SK-N-SH treated with all-trans-retinoic acid at 6 μM for 48 hours (cell line): ENCODE measurements around the gene SEMA4D.

ENCODE experiments used
- ATAC-seq: fragments of 200-7000 bp; cut with Tn5 transposase; 3 replicates; pipeline ENCODE4 v1.9.1; 2020; ENCODE audit warnings: mild to moderate bottlenecking, moderate library complexity
- ARNTL ChIP-seq: fragments of 450-650 bp; formaldehyde crosslinking; IDR thresholded peaks from 2 replicates; pipeline ENCODE4 v1.5.0; 2020; ENCODE audit warnings: low read depth, mild to moderate bottlenecking, moderate library complexity, borderline replicate concordance
- BACH2 ChIP-seq: fragments of 250-450 bp; sonication (Bioruptor Pico); IDR thresholded peaks from 2 replicates; pipeline ENCODE4 v1.9.0; 2021; ENCODE audit warnings: mild to moderate bottlenecking, borderline replicate concordance
- CSDC2 ChIP-seq: fragments of 250-450 bp; sonication (Bioruptor Pico); IDR thresholded peaks from 2 replicates; pipeline ENCODE4 v1.5.0; 2020; ENCODE audit warnings: mild to moderate bottlenecking, moderate library complexity
- GLIS3 ChIP-seq: fragments of 250-450 bp; sonication (Bioruptor Pico); IDR thresholded peaks from 2 replicates; pipeline ENCODE4 v1.5.0; 2020; ENCODE audit warnings: mild to moderate bottlenecking, moderate library complexity
- ISL1 ChIP-seq: fragments of 250-450 bp; sonication (Bioruptor Pico); IDR thresholded peaks from 2 replicates; pipeline ENCODE4 v2.1.2; 2022; ENCODE audit warnings: mild to moderate bottlenecking, moderate library complexity
- OSR1 ChIP-seq: fragments of 250-450 bp; sonication (Bioruptor Pico); IDR thresholded peaks from 2 replicates; pipeline ENCODE4 v1.8.0; 2022; ENCODE audit warnings: moderate library complexity, mild to moderate bottlenecking, inconsistent platforms
- RARB ChIP-seq: fragments of 250-450 bp; sonication (Bioruptor Pico); IDR thresholded peaks from 2 replicates; pipeline ENCODE4 v1.8.0; 2021; ENCODE audit warnings: mild to moderate bottlenecking, moderate library complexity
- TCF4 ChIP-seq: fragments of 250-450 bp; sonication (Bioruptor Pico); IDR thresholded peaks from 2 replicates; pipeline ENCODE4 v1.8.0; 2021; ENCODE audit warnings: mild to moderate bottlenecking, moderate library complexity, borderline replicate concordance
- ZC3H10 ChIP-seq: fragments of 250-450 bp; sonication (Bioruptor Pico); IDR thresholded peaks from 2 replicates; pipeline ENCODE4 v1.5.1; 2021; ENCODE audit warnings: mild to moderate bottlenecking, moderate library complexity
- ZFP3 ChIP-seq: fragments of 250-450 bp; sonication (Bioruptor Pico); IDR thresholded peaks from 2 replicates; pipeline ENCODE4 v1.5.0; 2020; ENCODE audit warnings: mild to moderate bottlenecking, moderate library complexity
- ZFP30 ChIP-seq: fragments of 450-650 bp; formaldehyde crosslinking; IDR thresholded peaks from 2 replicates; pipeline ENCODE4 v1.5.0; 2022; ENCODE audit warnings: mild to moderate bottlenecking, moderate library complexity
- ZNF565 ChIP-seq: fragments of 450-650 bp; formaldehyde crosslinking; conservative IDR thresholded peaks from 2 replicates; pipeline ENCODE4 v1.5.0; 2020; ENCODE audit warnings: low read depth, mild to moderate bottlenecking, moderate library complexity
- ZNF70 ChIP-seq: fragments of 450-650 bp; formaldehyde crosslinking; IDR thresholded peaks from 2 replicates; pipeline ENCODE4 v1.5.0; 2020; ENCODE audit warnings: mild to moderate bottlenecking, moderate library complexity
- ZNF8 ChIP-seq: fragments of 450-650 bp; formaldehyde crosslinking; IDR thresholded peaks from 2 replicates; pipeline ENCODE4 v1.5.0; 2020; ENCODE audit warnings: mild to moderate bottlenecking, moderate library complexity
- TF ChIP-seq, protein P1 (sequence below): fragments of 250-450 bp; sonication (Bioruptor Pico); IDR thresholded peaks from 2 replicates; pipeline ENCODE4 v1.8.0; 2021; ENCODE audit warnings: low read depth, mild to moderate bottlenecking, moderate library complexity, borderline replicate concordance
- TF ChIP-seq, protein P2 (sequence below): fragments of 250-450 bp; sonication (Bioruptor Pico); IDR thresholded peaks from 2 replicates; pipeline ENCODE4 v1.5.1; 2021; ENCODE audit warnings: mild to moderate bottlenecking, moderate library complexity
- TF ChIP-seq, protein P3 (sequence below): fragments of 250-450 bp; sonication (Bioruptor Pico); IDR thresholded peaks from 2 replicates; pipeline ENCODE4 v1.8.0; 2020; ENCODE audit warnings: mild to moderate bottlenecking, moderate library complexity, borderline replicate concordance
- TF ChIP-seq, protein P4 (sequence below): fragments of 250-450 bp; sonication (Bioruptor Pico); IDR thresholded peaks from 2 replicates; pipeline ENCODE4 v1.5.0; 2020; ENCODE audit warnings: mild to moderate bottlenecking, moderate library complexity
- TF ChIP-seq, protein P5 (sequence below): fragments of 250-450 bp; sonication (Bioruptor Pico); IDR thresholded peaks from 2 replicates; pipeline ENCODE4 v1.5.1; 2020; ENCODE audit warnings: low read depth, mild to moderate bottlenecking, moderate library complexity

Gene SEMA4D

DNA sequence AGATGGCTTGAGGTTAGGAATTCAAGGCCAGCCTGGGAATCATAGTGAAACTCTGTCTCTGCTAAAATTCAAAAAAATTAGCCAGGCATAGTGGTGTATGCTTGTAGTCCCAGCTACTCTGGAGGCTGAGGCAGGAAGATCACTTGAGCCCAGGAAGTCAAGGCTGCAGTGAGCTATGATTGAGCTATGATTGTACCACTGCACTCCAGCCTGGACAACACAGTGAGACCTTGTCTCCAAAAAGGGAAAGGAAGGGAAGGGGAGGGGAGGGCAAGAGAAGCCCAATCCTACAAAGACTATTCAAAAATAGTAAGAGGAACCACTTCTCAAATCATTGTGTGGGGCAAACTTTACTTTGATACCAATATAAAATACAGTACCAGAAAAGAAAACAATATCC, 11.2 kb downstream of the SEMA4D start:
- TF ChIP-seq GLIS3 (CRISPR knock-in tag) (no peak), ZNF8 (CRISPR knock-in tag) (no peak), CSDC2 (CRISPR knock-in tag) (no peak), ZC3H10 (CRISPR knock-in tag) (no peak), RARB (no peak), ZFP30 (CRISPR knock-in tag) (no peak), ZNF565 (CRISPR knock-in tag) (no peak), ZNF70 (CRISPR knock-in tag) (no peak), ZFP3 (CRISPR knock-in tag) (no peak), OSR1 (no peak), TCF4 (CRISPR knock-in tag) (no peak), BACH2 (CRISPR knock-in tag) (no peak)
- TF ChIP-seq, protein P1, sequence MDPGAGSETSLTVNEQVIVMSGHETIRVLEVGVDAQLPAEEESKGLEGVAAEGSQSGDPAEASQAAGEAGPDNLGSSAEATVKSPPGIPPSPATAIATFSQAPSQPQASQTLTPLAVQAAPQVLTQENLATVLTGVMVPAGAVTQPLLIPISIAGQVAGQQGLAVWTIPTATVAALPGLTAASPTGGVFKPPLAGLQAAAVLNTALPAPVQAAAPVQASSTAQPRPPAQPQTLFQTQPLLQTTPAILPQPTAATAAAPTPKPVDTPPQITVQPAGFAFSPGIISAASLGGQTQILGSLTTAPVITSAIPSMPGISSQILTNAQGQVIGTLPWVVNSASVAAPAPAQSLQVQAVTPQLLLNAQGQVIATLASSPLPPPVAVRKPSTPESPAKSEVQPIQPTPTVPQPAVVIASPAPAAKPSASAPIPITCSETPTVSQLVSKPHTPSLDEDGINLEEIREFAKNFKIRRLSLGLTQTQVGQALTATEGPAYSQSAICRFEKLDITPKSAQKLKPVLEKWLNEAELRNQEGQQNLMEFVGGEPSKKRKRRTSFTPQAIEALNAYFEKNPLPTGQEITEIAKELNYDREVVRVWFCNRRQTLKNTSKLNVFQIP (CRISPR knock-in tag), result no peak
- TF ChIP-seq, protein P2, sequence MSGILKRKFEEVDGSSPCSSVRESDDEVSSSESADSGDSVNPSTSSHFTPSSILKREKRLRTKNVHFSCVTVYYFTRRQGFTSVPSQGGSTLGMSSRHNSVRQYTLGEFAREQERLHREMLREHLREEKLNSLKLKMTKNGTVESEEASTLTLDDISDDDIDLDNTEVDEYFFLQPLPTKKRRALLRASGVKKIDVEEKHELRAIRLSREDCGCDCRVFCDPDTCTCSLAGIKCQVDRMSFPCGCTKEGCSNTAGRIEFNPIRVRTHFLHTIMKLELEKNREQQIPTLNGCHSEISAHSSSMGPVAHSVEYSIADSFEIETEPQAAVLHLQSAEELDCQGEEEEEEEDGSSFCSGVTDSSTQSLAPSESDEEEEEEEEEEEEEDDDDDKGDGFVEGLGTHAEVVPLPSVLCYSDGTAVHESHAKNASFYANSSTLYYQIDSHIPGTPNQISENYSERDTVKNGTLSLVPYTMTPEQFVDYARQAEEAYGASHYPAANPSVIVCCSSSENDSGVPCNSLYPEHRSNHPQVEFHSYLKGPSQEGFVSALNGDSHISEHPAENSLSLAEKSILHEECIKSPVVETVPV (CRISPR knock-in tag), result no peak
- no peak for ATAC-seq

DNA sequence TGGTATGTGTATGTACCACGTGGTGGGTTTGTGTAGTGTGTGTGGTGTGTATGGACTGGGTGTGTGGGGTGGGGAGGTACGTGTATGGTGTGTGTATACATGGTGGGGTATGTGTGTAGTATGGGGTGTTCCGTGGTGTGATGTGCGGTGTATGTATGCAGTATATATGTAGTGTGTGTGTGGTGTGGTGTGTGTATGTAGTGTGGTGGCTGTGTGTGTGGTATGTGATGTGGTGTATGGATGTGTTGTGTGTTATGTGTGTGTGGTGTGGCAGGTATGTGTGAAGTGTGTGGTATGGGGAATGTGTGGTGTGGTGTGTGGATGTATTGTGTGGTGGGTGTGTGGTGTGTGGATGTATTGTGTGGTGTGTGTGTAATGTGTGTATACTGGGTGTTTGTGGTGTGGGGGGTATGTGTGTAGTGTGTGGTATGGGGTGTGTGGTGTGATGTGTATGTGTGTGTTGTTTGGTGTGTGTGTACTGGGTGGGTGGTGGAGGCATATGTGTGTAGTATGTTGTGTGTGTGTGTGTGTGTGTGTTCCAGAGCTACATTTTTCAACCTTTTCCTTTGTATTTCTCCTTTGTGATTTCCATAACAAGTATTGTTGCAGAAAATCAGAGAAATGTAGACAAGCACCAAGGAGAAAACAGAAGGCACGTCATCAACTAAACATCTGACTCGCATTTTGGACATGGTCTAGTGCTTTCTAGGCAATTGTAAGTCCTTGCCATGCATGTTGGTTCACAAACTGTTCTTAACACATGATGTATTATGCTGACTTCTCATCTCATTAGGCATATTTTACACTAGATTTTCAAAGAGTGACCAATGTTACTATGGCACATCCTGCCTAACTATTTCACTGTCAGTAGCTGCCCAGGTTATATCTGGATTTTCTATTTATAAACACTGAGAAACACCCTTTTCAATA, 13.2 kb downstream of the SEMA4D start:
- TF ChIP-seq GLIS3 (CRISPR knock-in tag), result no peak
- TF ChIP-seq ISL1 (CRISPR knock-in tag), result no peak
- TF ChIP-seq, protein P3, sequence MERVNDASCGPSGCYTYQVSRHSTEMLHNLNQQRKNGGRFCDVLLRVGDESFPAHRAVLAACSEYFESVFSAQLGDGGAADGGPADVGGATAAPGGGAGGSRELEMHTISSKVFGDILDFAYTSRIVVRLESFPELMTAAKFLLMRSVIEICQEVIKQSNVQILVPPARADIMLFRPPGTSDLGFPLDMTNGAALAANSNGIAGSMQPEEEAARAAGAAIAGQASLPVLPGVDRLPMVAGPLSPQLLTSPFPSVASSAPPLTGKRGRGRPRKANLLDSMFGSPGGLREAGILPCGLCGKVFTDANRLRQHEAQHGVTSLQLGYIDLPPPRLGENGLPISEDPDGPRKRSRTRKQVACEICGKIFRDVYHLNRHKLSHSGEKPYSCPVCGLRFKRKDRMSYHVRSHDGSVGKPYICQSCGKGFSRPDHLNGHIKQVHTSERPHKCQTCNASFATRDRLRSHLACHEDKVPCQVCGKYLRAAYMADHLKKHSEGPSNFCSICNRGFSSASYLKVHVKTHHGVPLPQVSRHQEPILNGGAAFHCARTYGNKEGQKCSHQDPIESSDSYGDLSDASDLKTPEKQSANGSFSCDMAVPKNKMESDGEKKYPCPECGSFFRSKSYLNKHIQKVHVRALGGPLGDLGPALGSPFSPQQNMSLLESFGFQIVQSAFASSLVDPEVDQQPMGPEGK (CRISPR knock-in tag), result no peak
- TF ChIP-seq CSDC2 (CRISPR knock-in tag), result no peak
- TF ChIP-seq, protein P2 (CRISPR knock-in tag), result no peak
- TF ChIP-seq, protein P4, sequence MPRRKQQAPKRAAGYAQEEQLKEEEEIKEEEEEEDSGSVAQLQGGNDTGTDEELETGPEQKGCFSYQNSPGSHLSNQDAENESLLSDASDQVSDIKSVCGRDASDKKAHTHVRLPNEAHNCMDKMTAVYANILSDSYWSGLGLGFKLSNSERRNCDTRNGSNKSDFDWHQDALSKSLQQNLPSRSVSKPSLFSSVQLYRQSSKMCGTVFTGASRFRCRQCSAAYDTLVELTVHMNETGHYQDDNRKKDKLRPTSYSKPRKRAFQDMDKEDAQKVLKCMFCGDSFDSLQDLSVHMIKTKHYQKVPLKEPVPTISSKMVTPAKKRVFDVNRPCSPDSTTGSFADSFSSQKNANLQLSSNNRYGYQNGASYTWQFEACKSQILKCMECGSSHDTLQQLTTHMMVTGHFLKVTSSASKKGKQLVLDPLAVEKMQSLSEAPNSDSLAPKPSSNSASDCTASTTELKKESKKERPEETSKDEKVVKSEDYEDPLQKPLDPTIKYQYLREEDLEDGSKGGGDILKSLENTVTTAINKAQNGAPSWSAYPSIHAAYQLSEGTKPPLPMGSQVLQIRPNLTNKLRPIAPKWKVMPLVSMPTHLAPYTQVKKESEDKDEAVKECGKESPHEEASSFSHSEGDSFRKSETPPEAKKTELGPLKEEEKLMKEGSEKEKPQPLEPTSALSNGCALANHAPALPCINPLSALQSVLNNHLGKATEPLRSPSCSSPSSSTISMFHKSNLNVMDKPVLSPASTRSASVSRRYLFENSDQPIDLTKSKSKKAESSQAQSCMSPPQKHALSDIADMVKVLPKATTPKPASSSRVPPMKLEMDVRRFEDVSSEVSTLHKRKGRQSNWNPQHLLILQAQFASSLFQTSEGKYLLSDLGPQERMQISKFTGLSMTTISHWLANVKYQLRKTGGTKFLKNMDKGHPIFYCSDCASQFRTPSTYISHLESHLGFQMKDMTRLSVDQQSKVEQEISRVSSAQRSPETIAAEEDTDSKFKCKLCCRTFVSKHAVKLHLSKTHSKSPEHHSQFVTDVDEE (CRISPR knock-in tag), result no peak
- no peak for TF ChIP-seq ZNF70 (CRISPR knock-in tag)
- no peak for ATAC-seq

DNA sequence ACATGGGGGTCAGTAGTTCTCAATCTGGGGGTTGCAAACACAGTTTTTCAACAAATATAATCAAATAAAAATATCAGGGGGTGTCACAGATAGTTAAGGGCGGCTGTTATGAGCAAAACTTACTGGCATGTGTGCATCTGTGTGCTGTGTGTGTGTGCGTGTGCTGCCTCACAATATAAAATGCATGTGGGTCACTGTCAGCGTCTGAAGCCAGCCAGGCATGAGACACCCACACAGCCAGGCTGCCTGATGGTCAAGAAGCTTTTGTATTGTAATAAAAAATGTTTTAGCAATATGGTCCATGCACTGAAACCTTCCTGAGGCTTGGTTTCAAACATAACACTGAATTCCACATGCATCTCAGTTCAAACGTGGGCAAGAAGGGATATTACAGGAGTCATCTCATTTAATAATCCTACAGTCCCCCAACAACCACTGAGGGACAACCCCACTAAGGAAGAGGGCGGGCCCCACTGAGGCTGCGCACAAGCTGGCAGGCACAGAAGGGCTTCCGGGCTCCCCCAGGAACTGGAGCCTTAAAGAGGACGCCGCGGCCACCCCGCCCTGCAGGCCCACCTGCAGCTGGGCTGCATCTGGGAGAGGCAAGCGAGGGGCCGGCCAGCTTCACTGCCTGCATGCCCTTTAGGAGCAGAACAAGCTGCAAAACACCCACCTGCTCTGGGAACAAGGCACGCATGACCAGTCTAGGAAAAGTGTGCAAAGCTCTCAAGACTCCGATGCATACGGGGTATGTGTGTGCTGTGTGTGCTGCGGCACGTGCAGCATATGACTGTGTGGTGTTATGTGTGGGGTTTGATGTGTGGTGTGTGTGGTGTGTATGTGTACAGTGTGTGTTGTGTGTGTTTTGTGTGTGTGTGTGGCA, 14.1 kb downstream of the SEMA4D start:
- ATAC-seq, result no peak
- TF ChIP-seq, protein P2 (CRISPR knock-in tag), result no peak
- TF ChIP-seq, protein P5, sequence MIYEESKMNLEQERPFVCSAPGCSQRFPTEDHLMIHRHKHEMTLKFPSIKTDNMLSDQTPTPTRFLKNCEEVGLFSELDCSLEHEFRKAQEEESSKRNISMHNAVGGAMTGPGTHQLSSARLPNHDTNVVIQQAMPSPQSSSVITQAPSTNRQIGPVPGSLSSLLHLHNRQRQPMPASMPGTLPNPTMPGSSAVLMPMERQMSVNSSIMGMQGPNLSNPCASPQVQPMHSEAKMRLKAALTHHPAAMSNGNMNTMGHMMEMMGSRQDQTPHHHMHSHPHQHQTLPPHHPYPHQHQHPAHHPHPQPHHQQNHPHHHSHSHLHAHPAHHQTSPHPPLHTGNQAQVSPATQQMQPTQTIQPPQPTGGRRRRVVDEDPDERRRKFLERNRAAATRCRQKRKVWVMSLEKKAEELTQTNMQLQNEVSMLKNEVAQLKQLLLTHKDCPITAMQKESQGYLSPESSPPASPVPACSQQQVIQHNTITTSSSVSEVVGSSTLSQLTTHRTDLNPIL (CRISPR knock-in tag), result no peak
- TF ChIP-seq OSR1, result no peak
- TF ChIP-seq ZC3H10 (CRISPR knock-in tag), result no peak
- TF ChIP-seq ZFP30 (CRISPR knock-in tag), result no peak
- no peak for TF ChIP-seq ZNF8 (CRISPR knock-in tag)
- no peak for TF ChIP-seq RARB
- no peak for TF ChIP-seq ZNF70 (CRISPR knock-in tag)
- no peak for TF ChIP-seq ARNTL (CRISPR knock-in tag)
- TF ChIP-seq BACH2 (CRISPR knock-in tag), result no peak
- TF ChIP-seq ZFP3 (CRISPR knock-in tag), result no peak
